ENCODE results near the gene TMEM60. TPM values are rescaled to one million over a fixed set of nuclear protein-coding genes. Genes with fewer than 3 reads are reported as not detected.

The TMEM60 gene
- total and polyA plus RNA-seq, 4 donors = 4.9 to 16.7 (median 9.8) TPM

- DNase-seq (ENCODE audit: low spot score) = no peak
- Histone ChIP-seq H3K4me3 (ENCODE audit: low read depth in 1 of 3, low read length in 3 of 3) (no peak overlapping the region), H3K4me1 (ENCODE audit: control insufficient read depth in 4 of 4, insufficient read depth in 4 of 4, low read length in 3 of 4) (peaks cover 1 to 19% (median 10%) of the 10 kb centered on the region in 4 donors), H3K27me3 (ENCODE audit: control insufficient read depth in 4 of 4, insufficient read depth in 4 of 4, low read length in 3 of 4) (no peaks in the 10 kb centered on the region), H3K9me3 (ENCODE audit: control insufficient read depth in 4 of 4, low read length in 3 of 4) (no peaks in the 10 kb centered on the region), H3K36me3 (ENCODE audit: control insufficient read depth in 4 of 4, insufficient read depth in 3 of 4, low read depth in 1 of 4, low read length in 3 of 4) (peaks cover 0 to 1% (median 0%) of the 10 kb centered on the region in 4 donors), H3K9ac (ENCODE audit: low read depth in 1 of 2, low read length in 2 of 2) (no peak overlapping the region), H3K27ac (ENCODE audit: low read depth in 1 of 2, low read length in 2 of 2) (no peak overlapping the region)
- TF ChIP-seq MAX (IDR thresholded peaks at IDR 0.05) (no peak), GABPA (IDR thresholded peaks at IDR 0.05 in 1 of 2, conservative IDR thresholded peaks at IDR 0.05 in 1 of 2) (no peak), JUND (IDR thresholded peaks at IDR 0.05) (no peak), FOXA2 (IDR thresholded peaks at IDR 0.05) (no peak), RXRA (IDR thresholded peaks at IDR 0.05) (no peak), EGR1 (IDR thresholded peaks at IDR 0.05; ENCODE audit: low read depth in 2 of 2) (no peak), HNF4A (conservative IDR thresholded peaks at IDR 0.05) (no peak)
- TF ChIP-seq, protein P1, sequence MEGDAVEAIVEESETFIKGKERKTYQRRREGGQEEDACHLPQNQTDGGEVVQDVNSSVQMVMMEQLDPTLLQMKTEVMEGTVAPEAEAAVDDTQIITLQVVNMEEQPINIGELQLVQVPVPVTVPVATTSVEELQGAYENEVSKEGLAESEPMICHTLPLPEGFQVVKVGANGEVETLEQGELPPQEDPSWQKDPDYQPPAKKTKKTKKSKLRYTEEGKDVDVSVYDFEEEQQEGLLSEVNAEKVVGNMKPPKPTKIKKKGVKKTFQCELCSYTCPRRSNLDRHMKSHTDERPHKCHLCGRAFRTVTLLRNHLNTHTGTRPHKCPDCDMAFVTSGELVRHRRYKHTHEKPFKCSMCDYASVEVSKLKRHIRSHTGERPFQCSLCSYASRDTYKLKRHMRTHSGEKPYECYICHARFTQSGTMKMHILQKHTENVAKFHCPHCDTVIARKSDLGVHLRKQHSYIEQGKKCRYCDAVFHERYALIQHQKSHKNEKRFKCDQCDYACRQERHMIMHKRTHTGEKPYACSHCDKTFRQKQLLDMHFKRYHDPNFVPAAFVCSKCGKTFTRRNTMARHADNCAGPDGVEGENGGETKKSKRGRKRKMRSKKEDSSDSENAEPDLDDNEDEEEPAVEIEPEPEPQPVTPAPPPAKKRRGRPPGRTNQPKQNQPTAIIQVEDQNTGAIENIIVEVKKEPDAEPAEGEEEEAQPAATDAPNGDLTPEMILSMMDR (IDR thresholded peaks at IDR 0.05; ENCODE audit: low read depth, low read length, missing input control) = no peak
- 28% methylated on average over 1 of the region's 1 CpG for WGBS
Measured at GRCh38 chr7:77757589-77757988, 40.6 kb downstream of the TMEM60 start.

DNA sequence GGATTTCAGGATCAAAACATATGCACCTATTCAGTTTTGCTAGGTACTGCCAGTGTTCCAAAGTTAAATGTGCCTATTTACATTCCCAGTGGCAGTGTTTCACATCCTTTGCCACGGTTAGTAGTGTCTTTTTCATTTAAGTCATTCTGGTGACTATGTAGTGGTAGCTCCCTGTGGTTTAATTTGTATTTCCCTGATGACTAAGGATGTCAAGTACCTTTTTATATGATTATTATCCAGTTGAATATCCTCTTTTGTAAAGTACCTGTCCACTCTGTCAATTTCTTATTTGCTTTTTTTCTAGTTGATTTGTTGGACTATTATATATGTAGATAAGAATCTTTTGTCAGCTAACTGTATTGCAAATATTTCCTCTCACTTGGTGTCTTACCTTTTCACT, 45.1 kb downstream of the TMEM60 start:
- peaks cover 0 to 5% (median 0%) of the 10 kb centered on the region in 4 donors for H3K4me1 ChIP-seq (ENCODE audit: control insufficient read depth in 4 of 4, insufficient read depth in 4 of 4, low read length in 3 of 4)
- no peak for DNase-seq (ENCODE audit: low spot score)

More for the DNA sequence above, 45.1 kb downstream of the TMEM60 start:
- no peak overlapping the region for H3K27ac ChIP-seq (ENCODE audit: low read depth in 1 of 2, low read length in 2 of 2)
- H3K9me3 ChIP-seq (ENCODE audit: control insufficient read depth in 4 of 4, low read length in 3 of 4) = no peaks in the 10 kb centered on the region
- peaks cover 0 to 6% (median 3%) of the 10 kb centered on the region in 4 donors for H3K36me3 ChIP-seq (ENCODE audit: control insufficient read depth in 4 of 4, insufficient read depth in 3 of 4, low read depth in 1 of 4, low read length in 3 of 4)
- TF ChIP-seq, protein P1 (IDR thresholded peaks at IDR 0.05; ENCODE audit: low read depth, low read length, missing input control) = no peak
- no peak for TF ChIP-seq RAD21 (IDR thresholded peaks at IDR 0.05)
- TF ChIP-seq, protein P2, sequence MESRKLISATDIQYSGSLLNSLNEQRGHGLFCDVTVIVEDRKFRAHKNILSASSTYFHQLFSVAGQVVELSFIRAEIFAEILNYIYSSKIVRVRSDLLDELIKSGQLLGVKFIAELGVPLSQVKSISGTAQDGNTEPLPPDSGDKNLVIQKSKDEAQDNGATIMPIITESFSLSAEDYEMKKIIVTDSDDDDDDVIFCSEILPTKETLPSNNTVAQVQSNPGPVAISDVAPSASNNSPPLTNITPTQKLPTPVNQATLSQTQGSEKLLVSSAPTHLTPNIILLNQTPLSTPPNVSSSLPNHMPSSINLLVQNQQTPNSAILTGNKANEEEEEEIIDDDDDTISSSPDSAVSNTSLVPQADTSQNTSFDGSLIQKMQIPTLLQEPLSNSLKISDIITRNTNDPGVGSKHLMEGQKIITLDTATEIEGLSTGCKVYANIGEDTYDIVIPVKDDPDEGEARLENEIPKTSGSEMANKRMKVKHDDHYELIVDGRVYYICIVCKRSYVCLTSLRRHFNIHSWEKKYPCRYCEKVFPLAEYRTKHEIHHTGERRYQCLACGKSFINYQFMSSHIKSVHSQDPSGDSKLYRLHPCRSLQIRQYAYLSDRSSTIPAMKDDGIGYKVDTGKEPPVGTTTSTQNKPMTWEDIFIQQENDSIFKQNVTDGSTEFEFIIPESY (IDR thresholded peaks at IDR 0.05) = no peak
- no peak for TF ChIP-seq JUND (IDR thresholded peaks at IDR 0.05)
- no peak for TF ChIP-seq SP1 (IDR thresholded peaks at IDR 0.05)
- no peak for TF ChIP-seq MAX (IDR thresholded peaks at IDR 0.05)
- no peak for TF ChIP-seq RXRA (IDR thresholded peaks at IDR 0.05)
- TF ChIP-seq TAF1 (conservative IDR thresholded peaks at IDR 0.05) = no peak
- TF ChIP-seq GABPA (IDR thresholded peaks at IDR 0.05 in 1 of 2, conservative IDR thresholded peaks at IDR 0.05 in 1 of 2) = no peak
- no peak for TF ChIP-seq YY1 (IDR thresholded peaks at IDR 0.05)
- TF ChIP-seq HNF4G (IDR thresholded peaks at IDR 0.05) = no peak
- no peak for TF ChIP-seq HNF4A (conservative IDR thresholded peaks at IDR 0.05)
- no peak for TF ChIP-seq NR2F2 (IDR thresholded peaks at IDR 0.05)
- no peak for TF ChIP-seq REST (IDR thresholded peaks at IDR 0.05)
- TF ChIP-seq EGR1 (IDR thresholded peaks at IDR 0.05; ENCODE audit: low read depth in 2 of 2) = no peak
- TF ChIP-seq FOXA1 (IDR thresholded peaks at IDR 0.05) = no peak
- no peak for TF ChIP-seq FOXA2 (IDR thresholded peaks at IDR 0.05)
- TF ChIP-seq, protein P3, sequence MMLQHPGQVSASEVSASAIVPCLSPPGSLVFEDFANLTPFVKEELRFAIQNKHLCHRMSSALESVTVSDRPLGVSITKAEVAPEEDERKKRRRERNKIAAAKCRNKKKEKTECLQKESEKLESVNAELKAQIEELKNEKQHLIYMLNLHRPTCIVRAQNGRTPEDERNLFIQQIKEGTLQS (IDR thresholded peaks at IDR 0.05) = no peak
- no peak overlapping the region for H3K9ac ChIP-seq (ENCODE audit: low read depth in 1 of 2, low read length in 2 of 2)
- H3K4me3 ChIP-seq (ENCODE audit: low read depth in 1 of 3, low read length in 3 of 3) = no peak overlapping the region
- no peaks in the 10 kb centered on the region for H3K27me3 ChIP-seq (ENCODE audit: control insufficient read depth in 4 of 4, insufficient read depth in 4 of 4, low read length in 3 of 4)
- 77% methylated on average over 1 of the region's 1 CpG for WGBS
